Measurements from ENCODE around the gene VPS26B. TPM values are rescaled to one million over a fixed set of nuclear protein-coding genes. Genes with fewer than 3 reads are reported as not detected.

VPS26B gene
- total and polyA plus RNA-seq, 9 donors: 19.4 to 46.5 (median 36.3) TPM

GRCh38 chr11:134289789-134290188, 65.3 kb downstream of the VPS26B start:
- Histone ChIP-seq H3K4me3 (no peak overlapping the region), H3K27me3 (no peaks in the 10 kb centered on the region), H3K27ac (no peak overlapping the region), H3K36me3 (no peaks in the 10 kb centered on the region), H3K9me3 (no peaks in the 10 kb centered on the region), H3K4me1 (ENCODE audit: insufficient read depth) (no peaks in the 10 kb centered on the region)
- DNase-seq: no peak
- intact Hi-C loops (cut with DNase I): no loop called here
- TF ChIP-seq, protein P1, sequence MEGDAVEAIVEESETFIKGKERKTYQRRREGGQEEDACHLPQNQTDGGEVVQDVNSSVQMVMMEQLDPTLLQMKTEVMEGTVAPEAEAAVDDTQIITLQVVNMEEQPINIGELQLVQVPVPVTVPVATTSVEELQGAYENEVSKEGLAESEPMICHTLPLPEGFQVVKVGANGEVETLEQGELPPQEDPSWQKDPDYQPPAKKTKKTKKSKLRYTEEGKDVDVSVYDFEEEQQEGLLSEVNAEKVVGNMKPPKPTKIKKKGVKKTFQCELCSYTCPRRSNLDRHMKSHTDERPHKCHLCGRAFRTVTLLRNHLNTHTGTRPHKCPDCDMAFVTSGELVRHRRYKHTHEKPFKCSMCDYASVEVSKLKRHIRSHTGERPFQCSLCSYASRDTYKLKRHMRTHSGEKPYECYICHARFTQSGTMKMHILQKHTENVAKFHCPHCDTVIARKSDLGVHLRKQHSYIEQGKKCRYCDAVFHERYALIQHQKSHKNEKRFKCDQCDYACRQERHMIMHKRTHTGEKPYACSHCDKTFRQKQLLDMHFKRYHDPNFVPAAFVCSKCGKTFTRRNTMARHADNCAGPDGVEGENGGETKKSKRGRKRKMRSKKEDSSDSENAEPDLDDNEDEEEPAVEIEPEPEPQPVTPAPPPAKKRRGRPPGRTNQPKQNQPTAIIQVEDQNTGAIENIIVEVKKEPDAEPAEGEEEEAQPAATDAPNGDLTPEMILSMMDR (IDR thresholded peaks at IDR 0.05): no peak
- no peak for TF ChIP-seq EP300 (IDR thresholded peaks at IDR 0.05)
- TF ChIP-seq POLR2A (IDR thresholded peaks at IDR 0.05): no peak
- 7 to 14% (median 14%) methylated on average over 12 of the region's 12 CpGs for WGBS, 3 donors

- Histone ChIP-seq H3K27me3 (no peaks in the 10 kb centered on the region), H3K9me3 (no peaks in the 10 kb centered on the region), H3K4me1 (ENCODE audit: insufficient read depth) (no peaks in the 10 kb centered on the region), H3K27ac (no peak overlapping the region), H3K4me3 (no peak overlapping the region), H3K36me3 (no peaks in the 10 kb centered on the region)
- DNase-seq: no peak
- intact Hi-C loops (cut with DNase I): no loop called here
- TF ChIP-seq, protein P1 (IDR thresholded peaks at IDR 0.05): no peak
- TF ChIP-seq EP300 (IDR thresholded peaks at IDR 0.05) (no peak), POLR2A (IDR thresholded peaks at IDR 0.05) (no peak)
- WGBS, 3 donors: 88 to 93% (median 90%) methylated on average over 7 of the region's 7 CpGs
Measured at GRCh38 chr11:134290646-134291045, 66.2 kb downstream of the VPS26B start.

DNA sequence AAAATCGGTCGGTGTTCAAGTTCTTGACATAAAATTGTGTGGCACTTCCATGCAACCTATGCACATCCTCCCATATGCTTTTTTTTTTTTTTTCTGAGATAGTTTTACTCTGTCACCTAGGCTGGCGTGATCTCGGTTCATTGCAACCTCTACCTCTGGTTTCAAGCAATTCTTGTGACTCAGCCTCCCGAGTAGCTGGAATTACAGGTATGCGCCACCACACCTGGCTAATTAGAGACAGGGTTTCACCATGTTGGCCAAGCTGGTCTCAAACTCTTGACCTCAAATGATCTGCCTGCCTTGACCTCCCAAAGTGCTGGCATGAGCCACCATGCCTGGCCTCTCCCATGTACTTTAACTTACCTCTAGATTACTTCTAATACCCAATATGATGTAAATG, 66.7 kb downstream of the VPS26B start:
- H3K4me1 ChIP-seq (ENCODE audit: insufficient read depth): no peaks in the 10 kb centered on the region
- no peaks in the 10 kb centered on the region for H3K27me3 ChIP-seq
- H3K9me3 ChIP-seq: no peaks in the 10 kb centered on the region
- DNase-seq: no peak
- H3K4me3 ChIP-seq: no peak overlapping the region
- TF ChIP-seq EP300 (IDR thresholded peaks at IDR 0.05): no peak
- TF ChIP-seq, protein P1 (IDR thresholded peaks at IDR 0.05): no peak
- TF ChIP-seq POLR2A (IDR thresholded peaks at IDR 0.05): no peak
- 85 to 95% (median 88%) methylated on average over 6 of the region's 6 CpGs for WGBS, 3 donors
- intact Hi-C loops (cut with DNase I): no loop called here
- no peak overlapping the region for H3K27ac ChIP-seq
- H3K36me3 ChIP-seq: no peaks in the 10 kb centered on the region

GRCh38 chr11:134292661-134293060, 68.2 kb downstream of the VPS26B start:
- Histone ChIP-seq H3K4me1 (ENCODE audit: insufficient read depth) (no peaks in the 10 kb centered on the region), H3K4me3 (no peak overlapping the region), H3K27ac (no peak overlapping the region), H3K36me3 (no peaks in the 10 kb centered on the region), H3K9me3 (no peaks in the 10 kb centered on the region), H3K27me3 (no peaks in the 10 kb centered on the region)
- intact Hi-C loops (cut with DNase I): no loop called here
- WGBS, 3 donors: 79 to 92% (median 84%) methylated on average over 15 of the region's 15 CpGs
- DNase-seq: no peak
- no peak for TF ChIP-seq POLR2A (IDR thresholded peaks at IDR 0.05)
- TF ChIP-seq, protein P1 (IDR thresholded peaks at IDR 0.05): no peak
- TF ChIP-seq EP300 (IDR thresholded peaks at IDR 0.05): no peak
